ENCODE data around the gene CISD2.

The CISD2 gene

GRCh38 chr4:102826890-102827673, 41.7 kb upstream of the CISD2 start, which contains the start of gene UBE2D3:
Gene UBE2D3, minus strand, starts transcription at chr4:102827551. Its CDS starts 1,043 bp downstream, at chr4:102826508.
- DNase-seq (ENCODE audit: insufficient read length, low spot score) (peak; percentile 30), FAIRE-seq (peak; percentile 98)
- TF ChIP-seq TAF1 (IDR thresholded peaks at IDR 0.05; ENCODE audit: low read depth, low read length) (peak; percentile 96), PAX5 (IDR thresholded peaks at IDR 0.05; ENCODE audit: insufficient read depth, low read length, severe bottlenecking) (peak; percentile 20), POLR2AphosphoS5 (IDR thresholded peaks at IDR 0.05; ENCODE audit: low read depth, low read length) (peak; percentile 79; the same call in 1 of the 2 replicates), SPI1 (IDR thresholded peaks at IDR 0.05; ENCODE audit: low read depth, low read length) (no peak), POU2F2 (IDR thresholded peaks at IDR 0.05; ENCODE audit: low read depth, low read length) (peak; percentile 73), POLR2A (IDR thresholded peaks at IDR 0.05; ENCODE audit: low read depth, low read length) (no peak; the same call in none of the 2 replicates)

GRCh38 chr4:102827674-102828496, 40.9 kb upstream of the CISD2 start:
- TF ChIP-seq POLR2A (IDR thresholded peaks at IDR 0.05; ENCODE audit: low read depth, low read length): peak; percentile 85
- TF ChIP-seq PAX5 (IDR thresholded peaks at IDR 0.05; ENCODE audit: insufficient read depth, low read length, severe bottlenecking): no peak
- peak; percentile 49; the same call in 1 of the 2 replicates for TF ChIP-seq POU2F2 (IDR thresholded peaks at IDR 0.05; ENCODE audit: low read depth, low read length)
- TF ChIP-seq TAF1 (IDR thresholded peaks at IDR 0.05; ENCODE audit: low read depth, low read length): peak; percentile 66
- peak; percentile 85 for TF ChIP-seq POLR2AphosphoS5 (IDR thresholded peaks at IDR 0.05; ENCODE audit: low read depth, low read length)
- peak; percentile 58 for TF ChIP-seq SPI1 (IDR thresholded peaks at IDR 0.05; ENCODE audit: low read depth, low read length)
- DNase-seq (ENCODE audit: insufficient read length, low spot score): peak; percentile 61
- no peak for FAIRE-seq

- FAIRE-seq (no peak), DNase-seq (ENCODE audit: insufficient read length, low spot score) (no peak)
- TF ChIP-seq POLR2AphosphoS5 (IDR thresholded peaks at IDR 0.05; ENCODE audit: low read depth, low read length) (peak; percentile 52; the same call in 1 of the 2 replicates), POLR2A (IDR thresholded peaks at IDR 0.05; ENCODE audit: low read depth, low read length) (peak; percentile 21; the same call in 1 of the 2 replicates), TAF1 (IDR thresholded peaks at IDR 0.05; ENCODE audit: low read depth, low read length) (no peak; the same call in none of the 2 replicates), POU2F2 (IDR thresholded peaks at IDR 0.05; ENCODE audit: low read depth, low read length) (no peak), PAX5 (IDR thresholded peaks at IDR 0.05; ENCODE audit: insufficient read depth, low read length, severe bottlenecking) (no peak), SPI1 (IDR thresholded peaks at IDR 0.05; ENCODE audit: low read depth, low read length) (no peak)
These were observed 40.3 kb upstream of the CISD2 start for GRCh38 chr4:102828497-102828808.

GRCh38 chr4:102829803-102830202, 39.0 kb upstream of the CISD2 start:
- TF ChIP-seq TAF1 (IDR thresholded peaks at IDR 0.05; ENCODE audit: low read depth, low read length): no peak
- no peak for TF ChIP-seq POLR2AphosphoS5 (IDR thresholded peaks at IDR 0.05; ENCODE audit: low read depth, low read length)
- TF ChIP-seq PAX5 (IDR thresholded peaks at IDR 0.05; ENCODE audit: insufficient read depth, low read length, severe bottlenecking): no peak
- no peak for TF ChIP-seq POLR2A (IDR thresholded peaks at IDR 0.05; ENCODE audit: low read depth, low read length)
- no peak for TF ChIP-seq SPI1 (IDR thresholded peaks at IDR 0.05; ENCODE audit: low read depth, low read length)
- no peak for TF ChIP-seq POU2F2 (IDR thresholded peaks at IDR 0.05; ENCODE audit: low read depth, low read length)

GRCh38 chr4:102832105-102832504, 36.7 kb upstream of the CISD2 start:
- no peak for TF ChIP-seq POU2F2 (IDR thresholded peaks at IDR 0.05; ENCODE audit: low read depth, low read length)
- TF ChIP-seq POLR2A (IDR thresholded peaks at IDR 0.05; ENCODE audit: low read depth, low read length): no peak
- TF ChIP-seq PAX5 (IDR thresholded peaks at IDR 0.05; ENCODE audit: insufficient read depth, low read length, severe bottlenecking): no peak
- no peak for TF ChIP-seq TAF1 (IDR thresholded peaks at IDR 0.05; ENCODE audit: low read depth, low read length)
- no peak for TF ChIP-seq POLR2AphosphoS5 (IDR thresholded peaks at IDR 0.05; ENCODE audit: low read depth, low read length)
- TF ChIP-seq SPI1 (IDR thresholded peaks at IDR 0.05; ENCODE audit: low read depth, low read length): no peak

More at GRCh38 chr4:102829803-102830202, 39.0 kb upstream of the CISD2 start:
- no peak for DNase-seq (ENCODE audit: insufficient read length, low spot score)
- no peak for FAIRE-seq

GRCh38 chr4:102832667-102833066, 36.1 kb upstream of the CISD2 start:
- TF ChIP-seq SPI1 (IDR thresholded peaks at IDR 0.05; ENCODE audit: low read depth, low read length): no peak
- no peak for TF ChIP-seq TAF1 (IDR thresholded peaks at IDR 0.05; ENCODE audit: low read depth, low read length)
- TF ChIP-seq PAX5 (IDR thresholded peaks at IDR 0.05; ENCODE audit: insufficient read depth, low read length, severe bottlenecking): no peak
- no peak for TF ChIP-seq POLR2A (IDR thresholded peaks at IDR 0.05; ENCODE audit: low read depth, low read length)
- no peak for TF ChIP-seq POU2F2 (IDR thresholded peaks at IDR 0.05; ENCODE audit: low read depth, low read length)
- no peak for TF ChIP-seq POLR2AphosphoS5 (IDR thresholded peaks at IDR 0.05; ENCODE audit: low read depth, low read length)
- FAIRE-seq (no peak), DNase-seq (ENCODE audit: insufficient read length, low spot score) (no peak)

More at GRCh38 chr4:102832105-102832504, 36.7 kb upstream of the CISD2 start:
- FAIRE-seq (no peak), DNase-seq (ENCODE audit: insufficient read length, low spot score) (no peak)

- no peak for TF ChIP-seq POLR2AphosphoS5 (IDR thresholded peaks at IDR 0.05; ENCODE audit: low read depth, low read length)
- no peak for TF ChIP-seq SPI1 (IDR thresholded peaks at IDR 0.05; ENCODE audit: low read depth, low read length)
- no peak for TF ChIP-seq POLR2A (IDR thresholded peaks at IDR 0.05; ENCODE audit: low read depth, low read length)
- TF ChIP-seq TAF1 (IDR thresholded peaks at IDR 0.05; ENCODE audit: low read depth, low read length): no peak
- TF ChIP-seq POU2F2 (IDR thresholded peaks at IDR 0.05; ENCODE audit: low read depth, low read length): no peak
- no peak for TF ChIP-seq PAX5 (IDR thresholded peaks at IDR 0.05; ENCODE audit: insufficient read depth, low read length, severe bottlenecking)
- no peak for FAIRE-seq
- DNase-seq (ENCODE audit: insufficient read length, low spot score): no peak
These were observed 32.2 kb upstream of the CISD2 start for GRCh38 chr4:102836596-102836995.

- FAIRE-seq (no peak), DNase-seq (ENCODE audit: insufficient read length, low spot score) (no peak)
- no peak for TF ChIP-seq PAX5 (IDR thresholded peaks at IDR 0.05; ENCODE audit: insufficient read depth, low read length, severe bottlenecking)
- no peak for TF ChIP-seq TAF1 (IDR thresholded peaks at IDR 0.05; ENCODE audit: low read depth, low read length)
These were observed 26.4 kb upstream of the CISD2 start for GRCh38 chr4:102842367-102842766.

GRCh38 chr4:102843273-102843672, 25.5 kb upstream of the CISD2 start:
- DNase-seq (ENCODE audit: insufficient read length, low spot score) (no peak), FAIRE-seq (peak; percentile 9)
- TF ChIP-seq POLR2A (IDR thresholded peaks at IDR 0.05; ENCODE audit: low read depth, low read length) (no peak), SPI1 (IDR thresholded peaks at IDR 0.05; ENCODE audit: low read depth, low read length) (no peak), PAX5 (IDR thresholded peaks at IDR 0.05; ENCODE audit: insufficient read depth, low read length, severe bottlenecking) (no peak), POU2F2 (IDR thresholded peaks at IDR 0.05; ENCODE audit: low read depth, low read length) (no peak), TAF1 (IDR thresholded peaks at IDR 0.05; ENCODE audit: low read depth, low read length) (no peak), POLR2AphosphoS5 (IDR thresholded peaks at IDR 0.05; ENCODE audit: low read depth, low read length) (no peak)

Measured in GM12891 (cell line).